Fibroblast of villous mesenchyme (primary cell): ENCODE data around the gene MYMK. TPM values are rescaled to one million over a fixed set of nuclear protein-coding genes. Genes with fewer than 3 reads are reported as not detected.

Experiments used
- DNase-seq: peaks from one replicate; pipeline ENCODE4 v3.0.0-alpha.2; 2010; ENCODE audit warnings: low read depth
- H3K4me3 ChIP-seq: 2 replicates; pipeline ENCODE4 v1.5.1; 2011; ENCODE audit warnings: low read depth, mild to moderate bottlenecking, low read length
- CTCF ChIP-seq: IDR thresholded peaks from 2 replicates; pipeline ENCODE4 v1.5.1; 2012; ENCODE audit warnings: low read depth, mild to moderate bottlenecking, low read length; ENCODE audit not compliant: insufficient read depth
- total RNA-seq: library from RNA; depleted of rRNA; stranded (reverse); fragments of >200 nt; gene quantifications from 2 replicates; pipeline ENCODE4 v1.2.3, GENCODE V29; 2012

MYMK gene
- total RNA-seq, 1 donor = not detected

- H3K4me3 ChIP-seq = no peak overlapping the region
- DNase-seq = no peak
These were observed 5.1 kb downstream of the MYMK start for GRCh38 chr9:133519693-133520092.

GRCh38 chr9:133518706-133519449 lies 5.9 kb downstream of the MYMK start:
- H3K4me3 ChIP-seq = no peak overlapping the region
- no peak for DNase-seq
- no peak for TF ChIP-seq CTCF

More at GRCh38 chr9:133519693-133520092, 5.1 kb downstream of the MYMK start:
- TF ChIP-seq CTCF = no peak

- no peak for DNase-seq
- H3K4me3 ChIP-seq = no peak overlapping the region
- TF ChIP-seq CTCF = no peak
These were observed 6.6 kb downstream of the MYMK start for GRCh38 chr9:133518200-133518599.

- DNase-seq = no peak
- TF ChIP-seq CTCF = no peak
- H3K4me3 ChIP-seq = no peak overlapping the region
These were observed 7.0 kb downstream of the MYMK start for GRCh38 chr9:133517711-133518110.

GRCh38 chr9:133516961-133517350 lies 7.8 kb downstream of the MYMK start:
- no peak for TF ChIP-seq CTCF
- no peak for DNase-seq
- H3K4me3 ChIP-seq = no peak overlapping the region

GRCh38 chr9:133516256-133516960 lies 8.4 kb downstream of the MYMK start:
- H3K4me3 ChIP-seq = no peak overlapping the region
- no peak for DNase-seq

More at GRCh38 chr9:133516256-133516960, 8.4 kb downstream of the MYMK start:
- no peak for TF ChIP-seq CTCF
